Epithelial cell of esophagus (primary cell): ENCODE measurements around the gene CA10.

Source experiments
- DNase-seq: peaks from one replicate; pipeline ENCODE4 v3.0.0; 2010; ENCODE audit warnings: low read depth
- H3K4me3 ChIP-seq: 2 replicates; pipeline ENCODE4 v1.5.1; 2011; ENCODE audit warnings: mild to moderate bottlenecking, low read length, control low read depth
- TF ChIP-seq, protein P1 (sequence below): IDR thresholded peaks from 2 replicates; pipeline ENCODE4 v1.5.1; 2011; ENCODE audit warnings: low read depth, mild to moderate bottlenecking, low read length, control low read depth, inconsistent platforms; ENCODE audit not compliant: insufficient read depth; ENCODE audit errors: missing control alignments

Gene CA10

GRCh38 chr17:51946311-51946710, 212.2 kb downstream of the CA10 start:
- H3K4me3 ChIP-seq = no peak overlapping the region
- no peak for DNase-seq
- TF ChIP-seq, protein P1, sequence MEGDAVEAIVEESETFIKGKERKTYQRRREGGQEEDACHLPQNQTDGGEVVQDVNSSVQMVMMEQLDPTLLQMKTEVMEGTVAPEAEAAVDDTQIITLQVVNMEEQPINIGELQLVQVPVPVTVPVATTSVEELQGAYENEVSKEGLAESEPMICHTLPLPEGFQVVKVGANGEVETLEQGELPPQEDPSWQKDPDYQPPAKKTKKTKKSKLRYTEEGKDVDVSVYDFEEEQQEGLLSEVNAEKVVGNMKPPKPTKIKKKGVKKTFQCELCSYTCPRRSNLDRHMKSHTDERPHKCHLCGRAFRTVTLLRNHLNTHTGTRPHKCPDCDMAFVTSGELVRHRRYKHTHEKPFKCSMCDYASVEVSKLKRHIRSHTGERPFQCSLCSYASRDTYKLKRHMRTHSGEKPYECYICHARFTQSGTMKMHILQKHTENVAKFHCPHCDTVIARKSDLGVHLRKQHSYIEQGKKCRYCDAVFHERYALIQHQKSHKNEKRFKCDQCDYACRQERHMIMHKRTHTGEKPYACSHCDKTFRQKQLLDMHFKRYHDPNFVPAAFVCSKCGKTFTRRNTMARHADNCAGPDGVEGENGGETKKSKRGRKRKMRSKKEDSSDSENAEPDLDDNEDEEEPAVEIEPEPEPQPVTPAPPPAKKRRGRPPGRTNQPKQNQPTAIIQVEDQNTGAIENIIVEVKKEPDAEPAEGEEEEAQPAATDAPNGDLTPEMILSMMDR = no peak

DNA sequence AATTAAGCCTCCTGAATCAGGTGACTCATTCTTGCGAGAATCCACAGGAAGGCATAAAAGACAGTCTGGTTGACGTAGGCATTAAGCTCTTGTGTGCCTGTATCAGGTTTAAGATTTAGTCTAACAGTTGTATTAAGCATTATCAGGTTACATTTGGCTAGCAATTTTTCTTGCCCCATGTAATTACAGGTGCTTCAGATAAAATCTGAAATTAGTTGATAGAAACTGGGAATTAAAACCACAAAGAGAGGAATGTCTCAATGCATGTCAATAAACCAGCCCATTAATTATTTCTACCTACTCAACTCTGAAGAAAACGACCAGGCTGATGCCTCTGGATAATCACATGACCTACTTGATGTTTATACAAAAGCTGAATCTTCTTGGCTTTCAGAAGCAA, 217.2 kb downstream of the CA10 start:
- DNase-seq = peak; percentile 17
- no peak overlapping the region for H3K4me3 ChIP-seq
- TF ChIP-seq, protein P1 = no peak

GRCh38 chr17:51937264-51937663, 221.2 kb downstream of the CA10 start:
- TF ChIP-seq, protein P1 = no peak
- DNase-seq = no peak
- no peak overlapping the region for H3K4me3 ChIP-seq

DNA sequence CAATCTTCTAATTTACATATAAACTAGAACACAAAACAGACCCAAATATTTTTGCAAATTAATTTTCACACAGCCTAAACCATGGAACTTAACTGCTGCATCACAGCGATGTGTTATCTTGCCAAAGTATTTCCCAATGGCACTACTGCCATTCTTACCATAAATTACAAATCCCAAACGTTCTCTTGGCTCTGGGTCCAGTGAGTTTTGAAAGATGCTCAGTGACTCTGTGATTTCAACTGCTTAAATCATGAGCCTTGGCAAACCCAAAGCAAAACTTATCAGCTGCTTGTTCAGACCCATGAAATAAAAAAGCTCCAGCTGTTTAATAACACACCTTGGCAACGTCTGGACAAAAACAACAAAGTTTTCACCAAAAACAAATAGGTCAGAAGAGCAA, 223.0 kb downstream of the CA10 start:
- no peak overlapping the region for H3K4me3 ChIP-seq
- DNase-seq = no peak
- TF ChIP-seq, protein P1 = no peak

DNA sequence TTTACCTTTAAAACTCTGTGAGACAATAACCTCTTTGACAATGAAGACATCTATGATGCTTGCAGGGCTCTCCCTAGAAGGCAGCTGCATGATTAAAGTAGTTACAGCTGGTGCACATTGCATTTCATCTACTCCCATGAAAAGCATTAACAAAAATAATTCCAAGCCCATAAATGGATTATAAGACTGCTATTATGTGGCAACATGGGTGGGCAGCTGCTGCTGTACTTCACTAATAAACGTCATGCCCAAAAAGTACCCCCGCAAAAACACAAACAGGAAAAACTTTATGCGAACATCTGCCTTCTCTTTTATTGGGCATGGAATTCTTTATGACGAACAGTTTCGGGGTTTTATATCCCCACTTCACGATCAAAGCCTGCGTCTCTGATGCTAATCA, 224.9 kb downstream of the CA10 start:
- DNase-seq = no peak
- TF ChIP-seq, protein P1 = no peak
- no peak overlapping the region for H3K4me3 ChIP-seq

DNA sequence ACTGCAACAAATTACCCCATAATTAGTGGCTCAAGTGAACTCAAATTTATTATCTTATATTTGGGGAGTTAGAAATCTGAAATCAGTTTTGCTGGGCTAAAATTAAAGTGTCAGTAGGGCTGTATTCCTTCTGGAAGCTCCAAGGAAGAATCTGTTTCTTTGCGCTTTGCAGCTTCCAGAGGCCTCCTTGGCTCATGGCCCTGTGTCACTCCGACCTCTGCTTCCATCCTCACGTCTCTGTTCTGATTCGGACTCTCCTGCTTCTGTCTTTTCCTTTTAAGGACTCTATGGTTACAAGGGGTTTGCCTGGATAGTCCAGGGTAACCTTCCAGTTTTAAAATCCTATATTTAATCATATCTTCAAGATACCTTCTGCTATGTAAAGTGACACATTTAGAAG, 232.1 kb downstream of the CA10 start:
- no peak overlapping the region for H3K4me3 ChIP-seq
- TF ChIP-seq, protein P1 = no peak
- DNase-seq = no peak

- H3K4me3 ChIP-seq = no peak overlapping the region
- no peak for DNase-seq
- TF ChIP-seq, protein P1 = no peak
Observed at GRCh38 chr17:51921500-51921899, 237.0 kb downstream of the CA10 start.
